NCI-H82 treated with DMSO at 0.1 percent for 48 hours (cell line): Measurements from ENCODE around the gene OTULINL.

Source experiments
- DNase-seq: peaks from one replicate; lab custom pipeline; 2025; ENCODE audit not compliant: unreplicated experiment; lab: John Stamatoyannopoulos, UW

OTULINL gene

DNA sequence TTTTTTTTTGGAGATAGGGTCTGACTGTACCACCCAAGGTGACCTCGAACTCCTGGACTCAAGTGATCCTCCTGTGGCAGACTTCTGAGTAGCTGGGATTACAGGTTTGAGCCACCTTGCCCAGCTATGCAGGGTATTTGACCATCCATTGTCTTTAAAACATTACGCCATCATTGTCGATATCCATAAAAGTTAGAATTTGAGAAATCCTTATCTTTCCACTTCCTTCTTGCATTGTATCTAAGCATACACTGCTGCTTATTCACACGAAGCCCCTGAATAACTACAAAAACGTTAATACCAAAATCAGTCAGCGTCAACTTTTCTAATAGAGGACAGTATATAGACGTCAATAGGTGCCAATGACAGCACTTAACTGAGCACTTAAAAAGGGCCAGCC is 5.4 kb upstream of the OTULINL start:
- no peak for DNase-seq

- DNase-seq, result no peak
These were observed 4.4 kb upstream of the OTULINL start for GRCh38 chr5:14577079-14577725.

DNA sequence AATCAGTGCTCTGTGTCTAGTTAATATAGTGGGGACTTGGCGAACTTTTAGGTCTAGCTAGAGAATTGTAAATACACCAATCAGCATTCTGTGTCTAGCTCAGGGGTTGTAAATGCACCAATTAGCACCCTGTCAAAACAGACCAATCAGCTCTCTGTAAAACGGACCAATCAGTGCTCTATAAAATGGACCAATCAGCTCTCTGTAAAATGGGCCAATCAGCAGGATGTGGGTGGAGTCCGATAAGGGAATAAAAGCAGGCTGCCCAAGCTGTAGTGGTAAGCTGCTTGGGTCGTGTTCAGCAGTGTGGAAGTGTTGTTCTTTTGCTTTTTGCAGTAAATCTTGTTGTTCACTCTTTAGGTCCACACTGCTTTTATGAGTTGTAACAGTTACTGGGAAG is 3.6 kb upstream of the OTULINL start:
- no peak for DNase-seq

DNA sequence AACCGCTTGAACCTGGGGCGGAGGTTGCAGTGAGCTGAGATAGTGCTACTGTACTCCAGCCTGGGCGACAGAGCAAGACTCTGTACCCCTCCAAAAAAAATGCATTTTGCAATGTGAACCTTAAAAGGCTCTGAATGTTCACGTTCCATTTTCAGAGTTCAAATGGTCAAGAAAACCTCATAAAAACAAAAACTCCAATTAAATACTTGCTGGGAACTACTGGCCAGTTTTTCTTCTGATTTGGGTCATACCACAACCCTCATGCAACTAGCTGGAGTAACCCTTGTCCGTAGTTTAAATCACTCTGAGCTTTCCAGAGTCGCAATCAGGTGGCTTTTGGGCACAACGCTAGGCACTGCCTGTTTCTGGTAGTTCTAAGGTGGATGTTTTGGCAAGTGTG is 2.3 kb upstream of the OTULINL start:
- DNase-seq, result no peak

DNA sequence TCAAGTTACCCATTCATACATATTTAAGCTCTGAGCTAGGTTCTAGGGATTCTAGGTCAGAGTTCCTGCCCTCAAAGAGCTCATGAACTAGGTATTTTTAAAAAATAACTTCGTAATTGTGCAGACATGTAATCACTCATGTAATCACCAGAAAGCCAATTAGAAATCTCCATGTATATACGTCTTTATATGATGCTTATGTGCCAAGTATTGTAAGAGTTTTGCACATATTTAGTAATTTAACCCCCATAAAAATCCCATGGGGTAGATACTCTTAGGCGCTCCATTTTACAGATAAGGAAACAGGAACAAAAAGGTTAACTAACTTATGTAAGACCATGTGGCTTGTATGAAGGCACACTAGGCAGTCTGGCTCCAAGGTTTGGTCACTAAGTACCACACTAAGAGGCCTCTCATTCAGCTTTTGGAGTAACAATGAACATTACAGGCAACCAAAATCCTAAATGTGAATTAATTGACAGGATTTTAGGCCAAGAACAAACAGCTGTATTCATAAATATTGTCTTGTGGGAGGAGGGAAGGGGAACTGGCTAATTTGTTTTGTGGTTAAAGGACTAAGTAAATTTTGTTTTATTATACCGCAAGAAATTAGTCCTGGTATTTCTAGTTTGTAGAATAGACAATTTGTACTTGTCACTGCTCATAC is 1.7 kb upstream of the OTULINL start:
- no peak for DNase-seq

GRCh38 chr5:14580398-14581034 is 1.1 kb upstream of the OTULINL start:
- no peak for DNase-seq

GRCh38 chr5:14581891-14582796 is 552 bp downstream of the OTULINL start:
- no peak for DNase-seq

GRCh38 chr5:14582797-14583137 is 1.2 kb downstream of the OTULINL start:
- no peak for DNase-seq

GRCh38 chr5:14584848-14585247 is 3.3 kb downstream of the OTULINL start:
- DNase-seq, result no peak

- no peak for DNase-seq
These were observed 5.6 kb downstream of the OTULINL start for GRCh38 chr5:14587150-14587549.

DNA sequence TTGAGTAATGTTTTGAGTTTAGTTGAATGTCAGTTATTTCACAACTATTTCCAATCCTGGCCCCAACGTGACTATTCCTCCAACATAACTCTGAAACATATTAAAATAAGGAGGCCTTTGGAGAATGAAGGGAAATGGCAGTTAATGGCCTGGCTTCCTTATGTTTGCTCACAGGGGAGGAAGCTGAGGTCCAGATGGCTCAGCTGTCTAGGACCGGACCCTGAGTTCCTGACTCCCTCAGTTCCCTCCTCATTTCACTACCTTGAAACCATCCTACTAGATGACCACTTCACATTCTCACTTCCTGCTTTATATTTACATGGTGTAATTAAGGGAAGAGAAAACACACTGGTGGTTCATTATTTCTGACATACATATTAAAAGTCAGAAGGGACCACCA is 6.6 kb downstream of the OTULINL start:
- no peak for DNase-seq

- no peak for DNase-seq
These were observed 7.4 kb downstream of the OTULINL start for GRCh38 chr5:14588758-14589543.

GRCh38 chr5:14590949-14591348 is 9.4 kb downstream of the OTULINL start:
- DNase-seq, result no peak

- no peak for DNase-seq
These were observed 10.0 kb downstream of the OTULINL start for GRCh38 chr5:14591548-14591947.

DNA sequence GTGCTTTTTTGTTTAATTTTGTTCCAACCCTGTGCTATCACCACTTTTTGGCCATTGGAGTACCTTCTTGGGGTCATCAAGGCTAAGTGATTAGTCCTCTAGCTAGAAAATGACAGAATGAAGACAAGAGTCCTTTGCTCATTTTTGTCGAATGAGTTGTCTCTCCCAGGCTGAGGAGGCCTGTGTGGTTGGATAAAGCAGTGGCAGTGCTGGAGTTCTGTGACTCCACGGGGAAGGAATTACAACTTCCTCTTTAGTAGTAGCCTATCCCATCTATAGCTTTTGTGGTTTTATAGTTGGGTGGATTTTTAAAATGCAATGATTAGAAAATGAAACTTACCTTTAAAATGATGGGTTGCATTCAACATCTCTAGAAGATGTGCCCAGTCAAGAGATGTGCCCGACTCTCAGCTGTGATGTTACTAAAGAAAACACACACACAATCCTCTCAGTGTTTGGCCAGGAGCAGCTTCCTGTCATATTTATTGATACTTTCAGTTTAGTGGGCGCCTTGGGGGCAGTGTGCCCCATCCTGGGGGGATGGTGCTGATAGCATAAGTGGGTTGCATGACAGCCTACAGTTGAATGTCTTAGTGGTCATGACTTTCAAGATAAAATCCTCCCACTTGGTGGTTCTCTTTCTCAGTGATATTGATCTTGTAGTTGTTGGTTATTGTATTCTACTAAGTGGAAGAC is 11.9 kb downstream of the OTULINL start:
- no peak for DNase-seq

- no peak for DNase-seq
These were observed 12.9 kb downstream of the OTULINL start for GRCh38 chr5:14594378-14595074.

DNA sequence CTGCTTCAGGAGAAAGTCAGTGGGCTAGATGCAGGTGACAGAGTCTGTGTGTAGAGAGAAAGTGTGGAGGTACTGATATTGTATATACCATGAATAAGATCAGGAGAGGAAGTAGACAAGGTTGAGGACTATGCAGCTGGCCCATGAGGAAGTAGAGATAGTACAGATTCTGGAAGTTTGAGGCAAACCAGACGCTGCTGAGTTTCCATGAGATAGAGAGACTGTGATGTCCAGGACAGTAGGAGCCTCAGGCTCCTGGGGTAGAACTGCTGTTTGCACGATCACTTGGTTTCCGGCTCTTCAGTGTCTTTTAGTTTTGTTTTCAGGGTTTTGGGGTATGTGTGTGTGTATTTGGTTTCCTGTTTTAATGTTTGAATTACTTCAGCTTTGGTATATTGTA is 13.6 kb downstream of the OTULINL start:
- no peak for DNase-seq

DNA sequence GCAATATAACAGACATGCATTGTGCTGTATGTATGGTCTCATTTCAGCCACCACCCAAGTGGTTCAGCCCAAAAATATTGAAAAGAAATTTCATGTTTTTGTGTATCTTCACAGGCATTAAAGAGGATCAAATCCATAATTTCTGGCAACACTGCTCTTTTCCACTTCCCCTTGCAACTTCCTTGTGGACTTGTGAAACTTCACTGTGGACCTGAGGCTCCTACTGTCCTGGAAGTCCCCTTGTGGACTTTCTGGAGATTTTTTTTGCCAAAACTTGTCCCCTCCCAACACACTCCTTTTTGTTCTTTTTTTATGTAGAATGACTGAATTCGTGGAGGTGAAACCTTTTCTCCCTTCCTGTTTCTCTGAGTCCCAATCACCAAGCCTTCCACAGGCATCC is 14.3 kb downstream of the OTULINL start:
- no peak for DNase-seq

DNA sequence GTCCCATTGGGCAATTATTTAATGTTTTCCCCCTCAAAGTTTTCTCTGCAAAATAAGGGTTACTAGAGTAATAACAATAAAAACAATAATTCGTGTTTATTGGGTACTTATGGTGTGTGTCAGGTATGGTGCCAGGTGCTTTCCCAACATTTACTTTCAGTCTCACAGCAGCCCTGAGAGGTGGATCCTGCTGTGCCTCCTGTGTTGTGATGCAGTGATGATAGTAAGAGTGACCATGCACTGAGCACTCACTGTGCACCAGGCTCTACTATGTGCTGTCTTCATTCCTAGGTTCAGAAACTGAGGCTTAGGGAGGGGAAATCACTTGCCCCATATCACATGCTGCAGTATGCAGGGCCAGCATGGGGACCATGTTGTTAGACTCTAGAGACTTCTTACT is 15.5 kb downstream of the OTULINL start:
- DNase-seq, result no peak

- no peak for DNase-seq
These were observed 16.6 kb downstream of the OTULINL start for GRCh38 chr5:14598225-14598624.
